OCI-LY1 (cell line): ENCODE results near the gene HGS.

Source experiments
- EZH2 ChIP-seq: fragments of 200-600 bp; sonication (generic), shearing (Covaris generic); IDR thresholded peaks from 2 replicates; pipeline ENCODE4 v1.8.0; 2017; ENCODE audit warnings: borderline replicate concordance, mixed run types, mild to moderate bottlenecking, antibody characterized with exemption, low read length, moderate library complexity, mixed read lengths
- TF ChIP-seq, protein P1 (sequence below): fragments of 200-600 bp; sonication (generic), shearing (Covaris generic); IDR thresholded peaks from 2 replicates; pipeline ENCODE4 v1.5.1; 2017; ENCODE audit warnings: mild to moderate bottlenecking, antibody characterized with exemption, low read length, moderate library complexity, mixed read lengths

- TF ChIP-seq EZH2: no peak
- TF ChIP-seq, protein P1, sequence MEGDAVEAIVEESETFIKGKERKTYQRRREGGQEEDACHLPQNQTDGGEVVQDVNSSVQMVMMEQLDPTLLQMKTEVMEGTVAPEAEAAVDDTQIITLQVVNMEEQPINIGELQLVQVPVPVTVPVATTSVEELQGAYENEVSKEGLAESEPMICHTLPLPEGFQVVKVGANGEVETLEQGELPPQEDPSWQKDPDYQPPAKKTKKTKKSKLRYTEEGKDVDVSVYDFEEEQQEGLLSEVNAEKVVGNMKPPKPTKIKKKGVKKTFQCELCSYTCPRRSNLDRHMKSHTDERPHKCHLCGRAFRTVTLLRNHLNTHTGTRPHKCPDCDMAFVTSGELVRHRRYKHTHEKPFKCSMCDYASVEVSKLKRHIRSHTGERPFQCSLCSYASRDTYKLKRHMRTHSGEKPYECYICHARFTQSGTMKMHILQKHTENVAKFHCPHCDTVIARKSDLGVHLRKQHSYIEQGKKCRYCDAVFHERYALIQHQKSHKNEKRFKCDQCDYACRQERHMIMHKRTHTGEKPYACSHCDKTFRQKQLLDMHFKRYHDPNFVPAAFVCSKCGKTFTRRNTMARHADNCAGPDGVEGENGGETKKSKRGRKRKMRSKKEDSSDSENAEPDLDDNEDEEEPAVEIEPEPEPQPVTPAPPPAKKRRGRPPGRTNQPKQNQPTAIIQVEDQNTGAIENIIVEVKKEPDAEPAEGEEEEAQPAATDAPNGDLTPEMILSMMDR: no peak
Observed at GRCh38 chr17:81656835-81657234, 27.0 kb upstream of the HGS start.
